Measurements from ENCODE around the gene PYM1.

Gene PYM1

GRCh38 chr12:55970775-55971174, 43.1 kb upstream of the PYM1 start:
- POLR2A ChIA-PET = interaction anchor here (1.0 kb wide), 1 partner anchor 25 kb away, joined by 3 read pairs; no protein-coding TSS in a partner anchor
- Histone ChIP-seq H3K36me3 (ENCODE audit: control insufficient read depth in 2 of 2, insufficient read depth in 1 of 2, low read length in 2 of 2) (peaks cover 10 to 52% of the 10 kb centered on the region in 2 experiments), H3K4me3 (ENCODE audit: low read depth, low read length) (no peak overlapping the region), H3K4me1 (ENCODE audit: control insufficient read depth, insufficient read depth, low read length) (peaks cover 9% of the 10 kb centered on the region), H3K27ac (ENCODE audit: extremely low read depth, low read depth, low read length) (no peak overlapping the region), H3K9me3 (ENCODE audit: control insufficient read depth, insufficient read depth, low read depth, low read length) (no peaks in the 10 kb centered on the region)
- CTCF ChIA-PET = interaction anchor here (0.6 to 1.1 kb wide), 3 partner anchors 25 to 1433 kb away, joined by 3 to 6 read pairs (median 4); no protein-coding TSS in a partner anchor
- TF ChIP-seq TCF7L2 (IDR thresholded peaks at IDR 0.05; ENCODE audit: borderline replicate concordance, low read depth, low read length) (no peak), OVOL3 (tag by site-specific recombination; IDR thresholded peaks at IDR 0.05) (no peak), ZNF639 (tag by site-specific recombination; IDR thresholded peaks at IDR 0.05) (no peak), ZNF16 (tag by site-specific recombination; IDR thresholded peaks at IDR 0.05; ENCODE audit: low read depth) (no peak), KLF7 (tag by site-specific recombination; IDR thresholded peaks at IDR 0.05; ENCODE audit: borderline replicate concordance) (no peak), ZNF692 (tag by site-specific recombination; IDR thresholded peaks at IDR 0.05) (no peak), ZNF274 (IDR thresholded peaks at IDR 0.05; ENCODE audit: low read length) (no peak), ZNF274 (tag by site-specific recombination; IDR thresholded peaks at IDR 0.05; ENCODE audit: borderline replicate concordance) (no peak), ZBTB6 (tag by site-specific recombination; IDR thresholded peaks at IDR 0.05) (no peak), ZNF48 (tag by site-specific recombination; IDR thresholded peaks at IDR 0.05) (no peak), ZNF560 (tag by site-specific recombination; IDR thresholded peaks at IDR 0.05; ENCODE audit: borderline replicate concordance) (no peak), ZNF114 (tag by site-specific recombination; IDR thresholded peaks at IDR 0.05) (no peak), OSR2 (tag by site-specific recombination; IDR thresholded peaks at IDR 0.05) (no peak), ZNF596 (tag by site-specific recombination; IDR thresholded peaks at IDR 0.05) (no peak), ZNF19 (tag by site-specific recombination; IDR thresholded peaks at IDR 0.05; ENCODE audit: low read depth) (no peak), GLIS2 (tag by site-specific recombination; IDR thresholded peaks at IDR 0.05) (no peak)

GRCh38 chr12:55969356-55969755, 41.7 kb upstream of the PYM1 start:
- H3K4me1 ChIP-seq (ENCODE audit: control insufficient read depth, insufficient read depth, low read length) = peaks cover 9% of the 10 kb centered on the region
- H3K27ac ChIP-seq (ENCODE audit: extremely low read depth, low read depth, low read length) = no peak overlapping the region
- H3K4me3 ChIP-seq (ENCODE audit: low read depth, low read length) = no peak overlapping the region
- H3K36me3 ChIP-seq (ENCODE audit: control insufficient read depth in 2 of 2, insufficient read depth in 1 of 2, low read length in 2 of 2) = peaks cover 10 to 52% of the 10 kb centered on the region in 2 experiments
- TF ChIP-seq ZNF660 (tag by site-specific recombination; IDR thresholded peaks at IDR 0.05) (no peak), ZNF768 (tag by site-specific recombination; IDR thresholded peaks at IDR 0.05) (no peak), ZNF701 (tag by site-specific recombination; IDR thresholded peaks at IDR 0.05) (no peak), ZNF76 (tag by site-specific recombination; IDR thresholded peaks at IDR 0.05; ENCODE audit: borderline replicate concordance, low read depth) (no peak), ZNF366 (tag by site-specific recombination; conservative IDR thresholded peaks at IDR 0.05) (0 out of 2 replicates have a peak, but pooled peaks have one; percentile 19), SP2 (tag by site-specific recombination; IDR thresholded peaks at IDR 0.05) (no peak; the same call in 1 of the 2 replicates), AEBP2 (tag by site-specific recombination; IDR thresholded peaks at IDR 0.05; ENCODE audit: borderline replicate concordance) (no peak), ZNF501 (tag by site-specific recombination; IDR thresholded peaks at IDR 0.05) (no peak)
- no peaks in the 10 kb centered on the region for H3K9me3 ChIP-seq (ENCODE audit: control insufficient read depth, insufficient read depth, low read depth, low read length)
- POLR2A ChIA-PET = interaction anchor here (0.6 to 0.8 kb wide), 2 partner anchors 37 to 342 kb away, joined by 4 to 5 read pairs; no protein-coding TSS in a partner anchor
- CTCF ChIA-PET = interaction anchor here (1.3 to 2.0 kb wide), 4 partner anchors 14 to 231 kb away, joined by 5 to 12 read pairs (median 8); partner anchors contain the start of gene SUOX
